Epithelial cell of umbilical artery (primary cell): ENCODE measurements around the gene IRF6. TPM values are rescaled to one million over a fixed set of nuclear protein-coding genes. Genes with fewer than 3 reads are reported as not detected.

ENCODE experiments used
- total RNA-seq: library from RNA; depleted of rRNA; stranded (reverse); fragments of >200 nt; gene quantifications from 2 replicates; pipeline ENCODE4 v1.2.3, GENCODE V29; 2014

IRF6 gene
- 36.4 and 72.9 TPM in 2 replicates for total RNA-seq

GRCh38 chr1:209805875-209806760, at the start of gene IRF6:
IRF6 (minus strand) TSS chr1:209806142; CDS start chr1:209801413, 4,729 bp downstream.

GRCh38 chr1:209827384-209828262, 21.7 kb upstream of the IRF6 start, which contains the start of gene UTP25:
UTP25 (plus strand) TSS chr1:209827972; CDS start chr1:209828064, 92 bp downstream.

GRCh38 chr1:209784265-209785169, 21.4 kb downstream of the IRF6 start, which contains the start of gene C1orf74:
C1orf74 (minus strand) TSS chr1:209784559; CDS start chr1:209783634, 925 bp downstream.

GRCh38 chr1:209755926-209756614, 49.9 kb downstream of the IRF6 start, which contains the start of gene TRAF3IP3:
TRAF3IP3 (plus strand) TSS chr1:209756053; CDS start chr1:209760040, 3,987 bp downstream.

Other genes with a start within 250 kb of the IRF6 start
- not detected in 2 replicates for gene CAMK1G, start 222.4 kb downstream of the IRF6 start, total RNA-seq
- gene LAMB3, start 153.7 kb downstream of the IRF6 start, total RNA-seq, result 3.6 and 3.8 TPM in 2 replicates
- gene G0S2, start 130.7 kb downstream of the IRF6 start, total RNA-seq, result 0.32 and 1.1 TPM in 2 replicates
- 0.32 and 0.61 TPM in 2 replicates for gene HSD11B1, start 101.3 kb downstream of the IRF6 start, total RNA-seq
- under 0.01 TPM in 1 of 2 replicates, not detected in the other for gene TRAF3IP3, start 50.1 kb downstream of the IRF6 start, total RNA-seq
- 2.9 and 4.1 TPM in 2 replicates for gene C1orf74, start 21.6 kb downstream of the IRF6 start, total RNA-seq
- gene UTP25, start 21.8 kb upstream of the IRF6 start, total RNA-seq, result 4.9 and 7.0 TPM in 2 replicates
- gene SYT14, start 132.1 kb upstream of the IRF6 start, total RNA-seq, result 1.6 and 2.6 TPM in 2 replicates